Amygdala (tissue), 56 donors: Measurements from ENCODE around the gene BBS7.

Experiments
- DNase-seq, 56 donors: peaks; one replicate each; lab custom pipeline; 2025; lab: John Stamatoyannopoulos, UW

Gene BBS7, protein sequence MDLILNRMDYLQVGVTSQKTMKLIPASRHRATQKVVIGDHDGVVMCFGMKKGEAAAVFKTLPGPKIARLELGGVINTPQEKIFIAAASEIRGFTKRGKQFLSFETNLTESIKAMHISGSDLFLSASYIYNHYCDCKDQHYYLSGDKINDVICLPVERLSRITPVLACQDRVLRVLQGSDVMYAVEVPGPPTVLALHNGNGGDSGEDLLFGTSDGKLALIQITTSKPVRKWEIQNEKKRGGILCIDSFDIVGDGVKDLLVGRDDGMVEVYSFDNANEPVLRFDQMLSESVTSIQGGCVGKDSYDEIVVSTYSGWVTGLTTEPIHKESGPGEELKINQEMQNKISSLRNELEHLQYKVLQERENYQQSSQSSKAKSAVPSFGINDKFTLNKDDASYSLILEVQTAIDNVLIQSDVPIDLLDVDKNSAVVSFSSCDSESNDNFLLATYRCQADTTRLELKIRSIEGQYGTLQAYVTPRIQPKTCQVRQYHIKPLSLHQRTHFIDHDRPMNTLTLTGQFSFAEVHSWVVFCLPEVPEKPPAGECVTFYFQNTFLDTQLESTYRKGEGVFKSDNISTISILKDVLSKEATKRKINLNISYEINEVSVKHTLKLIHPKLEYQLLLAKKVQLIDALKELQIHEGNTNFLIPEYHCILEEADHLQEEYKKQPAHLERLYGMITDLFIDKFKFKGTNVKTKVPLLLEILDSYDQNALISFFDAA

GRCh38 chr4:121869841-121870822 is at the start of gene BBS7:
Gene BBS7, minus strand, starts transcription at chr4:121870474. Its CDS starts 161 bp downstream, at chr4:121870313.
- peak; percentile 50 to 99 (median 94) for DNase-seq

- no peak for DNase-seq
These were observed 43.4 kb upstream of the BBS7 start for GRCh38 chr4:121913667-121914066.

DNA sequence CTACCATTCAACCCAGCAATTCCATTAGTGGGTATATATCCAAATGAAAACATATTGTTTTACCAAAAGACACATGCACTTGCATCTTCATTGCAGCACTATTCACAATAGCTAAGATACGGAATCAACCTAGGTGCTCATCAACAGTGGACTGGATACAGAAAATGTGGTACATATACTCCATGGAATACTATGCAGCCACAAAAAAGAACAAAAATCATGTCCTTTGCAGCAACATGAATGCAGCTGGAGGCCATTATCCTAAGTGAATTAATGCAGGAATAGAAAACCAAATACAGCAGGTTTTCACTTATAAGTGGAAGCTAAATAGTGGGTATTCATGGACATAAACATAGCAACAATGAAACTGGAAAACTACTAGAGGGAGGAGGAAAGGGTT is 38.1 kb upstream of the BBS7 start:
- no peak for DNase-seq

DNA sequence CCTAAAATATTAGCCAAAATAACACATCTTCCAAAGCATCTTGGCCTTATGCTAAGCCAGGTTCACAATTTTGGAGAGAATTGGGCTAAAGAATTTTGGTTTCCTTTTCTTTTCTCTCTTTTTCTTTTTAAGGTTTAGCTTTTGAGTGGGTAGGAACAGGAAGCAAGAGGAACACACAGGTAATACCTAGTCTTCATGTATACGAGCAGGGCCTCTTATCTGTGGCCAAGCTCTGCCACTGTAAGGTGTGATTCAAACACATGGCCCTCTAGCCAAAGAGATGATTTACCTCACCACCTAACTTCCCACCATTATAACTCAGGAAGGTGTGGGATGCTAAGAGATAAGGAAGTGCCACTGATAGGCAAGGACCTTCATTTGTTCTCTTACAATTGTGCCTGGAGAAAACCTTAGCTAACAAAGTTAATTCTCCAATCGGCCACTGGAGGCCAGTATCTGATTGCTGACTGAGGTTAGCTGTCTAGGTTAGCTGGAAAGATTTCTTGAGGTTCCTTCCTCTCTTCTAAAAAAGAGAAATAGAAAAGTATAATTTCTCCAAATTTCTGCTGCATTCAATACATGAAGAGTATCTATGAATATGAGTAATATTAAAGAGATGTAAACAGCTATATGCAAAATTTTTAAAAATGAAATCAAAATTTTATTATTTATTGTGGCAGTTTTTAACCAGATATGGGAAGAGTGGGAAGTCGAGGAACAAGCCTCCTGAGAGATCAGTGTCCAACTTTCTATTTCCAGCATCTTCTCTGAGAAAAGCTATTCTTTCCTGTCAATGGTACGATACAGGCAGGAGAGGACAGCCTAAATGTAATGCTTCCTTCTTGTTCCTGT is 30.1 kb upstream of the BBS7 start:
- DNase-seq = peak in 33 of 56 donors; percentile 0 to 60 (median 8)

DNA sequence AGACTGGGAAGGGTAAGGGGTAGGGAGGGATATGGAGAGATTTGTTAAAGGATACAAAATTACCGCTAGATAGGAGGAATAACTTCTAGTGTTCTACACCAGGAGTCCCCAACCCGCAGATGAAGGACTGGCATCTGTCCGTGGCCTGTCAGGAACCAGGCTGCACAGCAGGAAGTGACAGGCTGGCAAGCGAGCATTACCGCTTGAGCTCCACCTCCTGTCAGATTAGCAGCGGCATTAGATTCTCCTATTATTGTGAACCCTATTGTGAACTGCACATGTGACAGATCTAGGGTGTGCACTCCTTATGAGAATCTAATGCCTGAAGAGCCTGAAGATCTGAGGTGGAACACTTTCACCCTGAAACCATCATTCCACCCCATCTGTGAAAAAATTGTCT is 27.9 kb upstream of the BBS7 start:
- no peak for DNase-seq

DNA sequence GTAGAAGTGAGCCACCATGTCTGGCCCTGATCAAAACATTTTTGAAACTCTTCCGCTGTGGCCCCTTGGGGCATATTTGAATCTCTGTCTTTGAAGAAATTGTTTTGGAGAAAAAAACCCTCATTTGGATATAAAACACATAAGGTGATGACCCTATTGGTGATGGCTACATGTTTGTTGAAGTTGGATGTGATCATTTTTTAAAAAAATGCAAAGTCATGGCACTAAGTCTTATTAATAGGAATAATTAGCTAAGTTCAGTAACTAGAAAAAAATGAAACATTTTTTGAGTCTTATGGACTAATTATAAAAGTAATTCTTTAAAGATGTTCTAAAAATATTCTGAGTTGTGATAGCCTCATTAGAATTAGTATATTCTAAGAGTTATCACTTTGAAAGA is 17.9 kb upstream of the BBS7 start:
- no peak for DNase-seq

- DNase-seq = no peak
These were observed 14.8 kb upstream of the BBS7 start for GRCh38 chr4:121885115-121885514.

DNA sequence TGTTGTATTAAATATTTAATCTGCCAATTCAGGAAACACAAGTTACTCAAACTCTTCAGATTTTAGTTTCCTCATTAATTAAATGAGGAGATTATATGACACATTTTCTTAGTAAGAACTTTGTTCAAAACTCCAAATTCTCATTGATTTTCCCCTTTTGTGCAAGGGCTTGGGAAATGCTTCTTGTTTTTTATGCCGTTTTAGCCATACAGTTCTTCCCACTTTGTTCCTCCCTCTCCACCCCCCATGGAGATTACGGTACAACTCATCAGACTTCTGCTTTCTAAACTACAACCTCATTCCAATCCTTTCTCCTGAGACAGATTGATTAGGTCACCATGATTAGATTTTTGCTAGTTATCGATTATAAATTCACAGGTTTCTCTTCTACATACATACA is 10.9 kb upstream of the BBS7 start:
- no peak for DNase-seq

DNA sequence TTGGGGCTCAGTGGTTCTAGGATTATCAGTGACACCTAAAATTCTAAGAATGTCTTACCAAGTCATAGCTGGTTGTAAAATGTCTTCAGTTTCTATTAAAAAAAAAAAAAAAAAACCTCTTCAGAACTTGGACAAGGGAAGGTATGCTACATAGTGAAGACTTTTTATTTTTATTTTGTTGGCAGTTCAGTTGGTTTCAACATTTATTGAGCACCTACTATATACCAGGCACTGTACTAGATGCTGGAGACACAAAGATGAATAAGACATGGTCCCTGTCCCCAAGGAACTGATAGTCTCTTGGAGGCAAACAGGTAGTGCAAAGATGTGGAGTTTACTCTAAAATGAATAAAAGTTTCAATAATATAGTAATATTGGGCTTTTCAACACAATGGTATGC is 8.9 kb upstream of the BBS7 start:
- DNase-seq = no peak

GRCh38 chr4:121877041-121877773 is 6.9 kb upstream of the BBS7 start:
- DNase-seq = no peak

GRCh38 chr4:121876070-121876469 is 5.8 kb upstream of the BBS7 start:
- no peak for DNase-seq

- no peak for DNase-seq
These were observed 5.4 kb upstream of the BBS7 start for GRCh38 chr4:121875652-121876051.

DNA sequence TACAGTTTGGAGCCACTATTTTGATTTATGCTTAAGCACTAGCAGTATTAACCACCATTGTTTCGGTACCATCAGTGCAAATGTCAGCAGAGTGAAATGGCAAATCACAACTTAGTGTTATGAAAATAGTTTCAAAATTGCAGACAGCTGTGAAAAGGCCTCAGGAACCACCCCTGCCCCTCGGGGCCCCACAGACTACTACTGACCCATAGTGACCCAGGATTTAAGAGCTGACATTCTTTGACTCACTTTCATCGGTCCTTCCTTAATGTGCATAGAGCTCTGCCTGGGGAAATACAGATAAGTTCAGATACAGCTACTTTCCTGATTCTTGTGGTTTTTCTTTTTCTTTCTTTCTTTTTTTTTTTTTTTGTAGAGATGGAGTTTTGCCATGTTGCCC is 3.3 kb upstream of the BBS7 start:
- DNase-seq = no peak

- DNase-seq = no peak
These were observed 6.5 kb downstream of the BBS7 start for GRCh38 chr4:121863799-121864198.

DNA sequence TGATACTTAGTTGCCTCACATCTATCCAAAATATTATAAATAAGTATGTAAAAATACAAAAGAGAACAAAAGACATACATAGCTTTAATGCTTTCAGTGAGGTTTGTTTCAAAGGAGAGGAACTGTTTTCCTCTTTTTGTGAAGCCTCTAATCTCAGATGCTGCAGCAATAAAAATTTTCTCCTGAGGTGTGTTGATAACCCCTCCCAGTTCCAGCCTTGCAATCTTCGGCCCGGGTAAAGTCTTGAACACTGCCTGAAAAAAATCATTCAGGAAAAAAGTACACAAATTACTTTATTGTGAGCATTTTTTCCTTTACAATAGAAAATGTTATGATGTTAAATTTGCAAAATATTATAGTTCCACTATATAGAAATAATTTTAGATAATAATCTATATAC is 8.8 kb downstream of the BBS7 start:
- no peak for DNase-seq

DNA sequence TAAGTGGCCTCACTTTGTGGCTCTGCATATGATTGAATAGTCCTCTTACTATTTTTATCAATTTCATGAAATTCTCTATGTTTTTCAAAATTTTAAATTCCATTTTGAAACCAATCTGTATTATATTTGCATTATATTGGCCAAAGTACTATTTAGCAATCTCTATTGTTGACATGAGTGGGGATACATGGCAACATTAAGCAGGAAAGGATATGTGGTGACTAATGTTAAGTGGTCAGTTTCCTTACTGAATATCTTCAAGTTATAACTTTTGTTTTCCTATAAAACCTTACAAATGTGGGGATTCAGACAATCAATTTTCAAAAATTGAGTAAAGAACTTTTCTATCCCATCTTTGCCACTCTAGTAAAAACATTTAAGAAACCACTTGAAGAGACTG is 10.2 kb downstream of the BBS7 start:
- DNase-seq = no peak

- no peak for DNase-seq
These were observed 18.9 kb downstream of the BBS7 start for GRCh38 chr4:121851354-121851753.

GRCh38 chr4:121846662-121847061 is 23.6 kb downstream of the BBS7 start:
- no peak for DNase-seq

GRCh38 chr4:121842862-121843261 is 27.4 kb downstream of the BBS7 start:
- peak in 1 of 56 donors; percentile 2 for DNase-seq
